GM12892 (cell line): ENCODE results near the gene CACNA2D3.

Experiments used
- DNase-seq: peaks from one replicate; pipeline ENCODE4 v3.0.0; 2011; ENCODE audit not compliant: insufficient read length
- FAIRE-seq: peaks from 2 replicates; lab custom pipeline; 2011; peaks lifted over from hg19 to GRCh38; lab: Jason Lieb, UNC
- POLR2A ChIP-seq: IDR thresholded peaks from 2 replicates; pipeline ENCODE4 v1.6.1; 2011; ENCODE audit warnings: low read depth, low read length, control low read depth
- POLR2AphosphoS5 ChIP-seq: IDR thresholded peaks from 2 replicates; pipeline ENCODE4 v1.6.1; 2011; ENCODE audit warnings: low read depth, low read length, control low read depth
- TAF1 ChIP-seq: IDR thresholded peaks from 2 replicates; pipeline ENCODE4 v1.6.1; 2011; ENCODE audit warnings: low read depth, mild to moderate bottlenecking, control low read depth, low read length, borderline replicate concordance

The CACNA2D3 gene

DNA sequence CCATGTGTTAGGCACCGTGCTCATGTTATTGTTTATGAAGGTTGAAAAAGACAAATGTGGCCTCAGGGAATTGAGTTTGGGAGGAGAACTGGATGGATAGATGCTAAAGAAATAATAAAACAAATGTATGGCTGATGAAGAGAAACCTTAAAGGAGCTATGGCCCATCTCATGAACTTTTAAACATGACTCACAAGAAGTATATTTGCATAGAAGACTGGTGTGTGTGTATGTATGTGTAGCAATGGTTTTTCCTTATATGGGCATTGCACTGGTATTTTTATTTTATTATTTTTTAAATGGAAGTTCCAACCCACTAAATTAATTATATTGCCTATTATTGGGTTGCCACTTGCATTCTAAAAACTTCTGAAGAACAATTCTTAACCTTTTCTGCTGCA, 31.1 kb downstream of the CACNA2D3 start:
- TF ChIP-seq POLR2AphosphoS5 = no peak
- no peak for TF ChIP-seq TAF1
- TF ChIP-seq POLR2A = no peak
- DNase-seq (no peak), FAIRE-seq (no peak)

DNA sequence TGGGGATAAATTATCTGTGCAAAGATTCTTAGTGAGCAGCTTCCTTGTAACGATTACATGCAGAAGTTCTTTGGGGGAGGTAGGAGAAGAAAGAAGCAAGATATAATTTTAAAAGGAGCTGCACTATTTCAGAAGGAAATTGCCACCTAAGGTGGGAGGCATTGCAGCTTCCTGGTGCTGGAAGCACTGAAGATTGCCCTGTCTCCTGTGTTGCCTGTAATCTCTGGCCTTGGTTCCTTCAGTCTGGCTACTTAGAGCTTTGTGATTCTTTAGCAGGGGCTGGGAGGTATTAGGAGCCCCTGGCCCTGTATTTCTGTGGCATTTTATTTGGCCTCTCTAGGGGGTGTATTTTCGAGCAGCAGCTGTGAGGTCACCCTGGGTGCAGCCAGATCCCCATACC, 35.5 kb downstream of the CACNA2D3 start:
- DNase-seq (no peak), FAIRE-seq (no peak)
- TF ChIP-seq POLR2AphosphoS5 (no peak), TAF1 (no peak), POLR2A (no peak)

DNA sequence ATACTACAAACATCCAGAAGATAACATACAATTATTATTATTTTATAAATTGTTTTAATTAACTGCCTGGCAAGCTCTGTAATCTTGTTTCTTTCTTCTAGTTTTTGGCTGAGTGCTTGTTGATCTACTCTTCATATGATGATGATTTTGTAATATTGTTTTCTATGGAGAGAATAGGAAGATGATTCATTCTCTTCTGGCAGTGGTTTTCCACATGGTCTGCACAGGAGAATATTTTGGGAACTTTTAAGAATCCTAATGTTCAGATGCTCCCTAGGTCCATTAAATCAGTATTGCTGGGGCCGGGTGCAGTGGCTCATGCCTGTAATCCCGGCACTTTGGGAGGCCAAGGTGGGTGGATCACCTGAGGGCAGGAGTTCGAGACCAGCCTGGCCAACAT, 37.6 kb downstream of the CACNA2D3 start:
- FAIRE-seq (no peak), DNase-seq (no peak)
- TF ChIP-seq POLR2AphosphoS5 (no peak), TAF1 (no peak), POLR2A (no peak)

DNA sequence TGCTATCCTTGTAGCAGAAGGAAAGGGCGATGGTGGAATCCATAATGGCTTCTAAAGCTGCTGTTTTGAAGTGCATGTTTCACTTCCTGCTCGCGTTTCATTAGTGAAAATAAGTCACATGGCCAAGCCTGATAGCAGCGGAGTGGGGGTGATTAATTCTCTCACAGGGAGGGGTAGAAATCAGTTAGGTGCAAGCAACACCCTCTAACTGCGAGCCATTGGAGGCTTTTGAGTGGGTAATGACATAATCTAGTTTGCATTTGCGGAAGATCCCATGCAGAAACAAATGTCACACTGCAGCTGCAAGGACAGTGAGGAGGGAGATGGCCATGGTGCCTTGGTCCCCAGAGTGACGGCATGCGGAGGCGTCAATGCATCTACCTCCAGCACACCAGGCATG, 41.1 kb downstream of the CACNA2D3 start:
- FAIRE-seq = no peak
- no peak for DNase-seq
- TF ChIP-seq POLR2AphosphoS5 = no peak
- TF ChIP-seq TAF1 = no peak
- TF ChIP-seq POLR2A = no peak

DNA sequence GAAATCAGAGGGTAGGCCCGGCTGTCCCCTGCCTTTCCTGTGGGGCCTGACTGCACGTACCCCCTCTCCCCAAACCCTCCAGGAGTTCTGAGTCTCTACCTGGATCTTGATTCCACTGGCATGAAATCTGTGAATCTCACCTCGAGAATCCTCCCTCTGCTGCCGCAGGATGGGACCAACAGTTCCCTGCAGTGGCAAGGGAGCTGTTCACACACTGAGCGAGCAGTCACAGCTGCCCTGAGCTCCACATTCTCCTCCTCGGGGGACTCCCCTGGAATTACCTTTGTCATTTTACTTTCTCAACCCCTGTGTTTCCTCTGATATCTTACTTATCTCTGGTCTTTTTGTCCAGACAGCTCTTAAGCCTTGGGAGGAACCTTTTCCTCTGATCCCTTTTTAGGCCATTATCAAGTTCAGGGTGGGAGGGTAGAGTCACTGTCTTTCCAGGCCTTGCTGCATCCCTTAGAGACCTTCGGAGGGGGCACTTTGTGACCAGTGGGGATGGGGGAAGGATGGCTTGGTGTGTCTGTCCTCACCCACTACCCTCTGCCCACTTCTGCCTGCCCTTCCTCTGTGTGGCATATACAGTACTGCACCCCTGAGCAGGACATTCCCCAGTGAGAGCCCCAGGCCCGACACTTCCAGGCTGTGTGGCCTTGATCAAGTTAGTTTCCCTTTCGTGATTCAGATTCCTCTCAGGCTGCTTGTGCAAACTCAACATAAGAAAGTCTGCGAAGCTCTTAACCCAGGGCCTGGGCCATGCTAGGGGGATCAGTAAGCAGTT, 42.0 kb downstream of the CACNA2D3 start:
- no peak for FAIRE-seq
- TF ChIP-seq POLR2A (no peak), TAF1 (no peak), POLR2AphosphoS5 (no peak)
- DNase-seq = no peak

DNA sequence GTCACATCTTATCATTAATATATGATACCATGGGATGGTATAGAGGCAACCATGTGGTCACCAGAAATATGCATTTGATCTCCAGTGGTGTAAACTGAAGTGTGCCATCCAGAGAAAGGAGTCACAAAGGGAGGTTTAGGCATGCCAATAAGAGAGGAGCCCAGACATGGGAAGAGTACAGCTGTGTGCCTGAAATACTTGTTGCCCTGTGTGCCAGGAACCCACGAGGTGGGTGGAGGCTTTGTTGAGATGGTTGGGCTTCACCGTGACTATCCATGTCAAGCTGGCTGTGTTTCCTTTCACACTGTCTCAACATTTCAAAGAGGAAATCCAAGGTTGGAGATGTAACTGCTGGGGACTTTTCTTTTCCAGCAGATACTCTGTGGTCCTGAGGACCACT, 43.5 kb downstream of the CACNA2D3 start:
- TF ChIP-seq POLR2A (no peak), POLR2AphosphoS5 (no peak), TAF1 (no peak)
- no peak for DNase-seq
- FAIRE-seq = no peak

DNA sequence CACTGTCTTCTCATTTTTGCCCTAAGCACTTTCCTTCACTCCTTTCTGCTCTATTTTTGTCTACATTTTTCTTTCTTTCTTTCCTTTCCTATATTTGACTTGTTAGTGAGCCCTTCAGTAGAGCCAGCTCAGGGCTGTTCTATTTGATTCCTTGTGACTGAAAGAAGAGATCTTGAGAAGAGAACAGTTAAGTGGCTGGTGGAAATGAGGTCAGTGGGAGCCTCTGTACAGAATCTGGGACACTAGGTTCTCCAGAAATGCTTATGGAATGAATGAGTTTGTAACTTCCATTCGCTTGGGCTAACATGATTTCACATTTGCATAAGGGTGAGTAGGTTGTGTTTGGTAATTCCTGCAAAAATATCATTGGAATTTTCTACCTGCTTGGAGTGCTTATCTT, 45.6 kb downstream of the CACNA2D3 start:
- TF ChIP-seq TAF1 = no peak
- no peak for TF ChIP-seq POLR2A
- TF ChIP-seq POLR2AphosphoS5 = no peak
- FAIRE-seq (no peak), DNase-seq (no peak)

DNA sequence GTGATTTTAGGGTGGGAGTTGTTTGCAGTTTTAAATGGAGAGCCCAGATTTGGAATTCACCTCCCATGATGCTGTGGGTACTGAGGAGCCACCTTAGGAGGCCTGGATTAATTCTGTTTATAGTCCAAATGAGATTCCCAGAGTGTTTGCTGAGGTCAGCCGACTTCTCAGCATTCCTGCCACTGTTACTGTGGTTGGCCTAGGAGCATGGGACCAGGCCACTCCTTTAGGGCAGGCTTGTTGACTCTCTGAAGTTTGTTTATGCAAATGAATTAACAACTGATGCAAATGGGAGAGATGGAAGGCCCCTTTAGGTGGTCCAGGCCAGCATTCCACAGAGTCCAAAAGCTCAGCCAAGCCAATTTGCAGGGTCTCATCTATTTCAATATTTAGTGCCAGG, 46.1 kb downstream of the CACNA2D3 start:
- no peak for DNase-seq
- FAIRE-seq = no peak
- TF ChIP-seq TAF1 (no peak), POLR2AphosphoS5 (no peak), POLR2A (no peak)

DNA sequence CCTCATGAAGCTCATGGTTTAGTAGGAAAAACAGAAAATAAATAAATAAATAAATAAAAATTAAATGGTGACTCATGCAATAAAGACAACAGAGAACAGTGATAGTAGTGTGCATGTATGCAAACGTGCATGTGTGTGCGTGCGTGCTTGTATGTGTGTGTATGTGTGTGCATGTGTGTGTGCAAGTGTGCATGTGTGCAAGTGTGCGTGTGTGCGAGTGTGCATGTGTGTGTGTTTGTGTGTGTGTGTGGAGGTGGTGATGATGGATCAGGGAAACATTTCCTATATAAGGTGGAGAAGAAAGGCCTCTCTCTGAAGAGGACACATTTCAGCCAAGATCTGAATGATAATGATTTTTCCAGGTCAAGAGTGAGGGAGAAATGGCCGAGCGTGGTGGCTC, 47.2 kb downstream of the CACNA2D3 start:
- DNase-seq (no peak), FAIRE-seq (no peak)
- TF ChIP-seq TAF1 = no peak
- TF ChIP-seq POLR2AphosphoS5 = no peak
- TF ChIP-seq POLR2A = no peak

DNA sequence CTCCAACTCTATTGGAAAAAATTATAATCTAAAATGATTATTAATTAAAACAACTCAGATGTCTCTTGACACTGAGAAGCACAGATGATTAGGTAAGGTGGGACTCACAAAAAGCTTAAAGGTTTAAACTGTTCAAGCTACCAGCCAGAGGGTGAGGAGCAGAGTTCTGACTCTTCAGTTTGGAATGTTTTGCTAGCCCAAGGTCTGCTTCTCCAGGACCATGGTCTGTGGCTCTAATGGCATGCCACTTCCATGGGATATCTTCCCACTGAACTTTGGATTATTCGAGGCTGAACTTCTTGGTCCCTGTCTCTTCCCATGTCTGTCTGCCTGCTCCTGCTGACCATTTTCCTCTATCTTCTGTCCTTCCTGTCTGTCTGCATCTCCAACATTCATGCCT, 49.2 kb downstream of the CACNA2D3 start:
- no peak for DNase-seq
- TF ChIP-seq POLR2A (no peak), TAF1 (no peak), POLR2AphosphoS5 (no peak)
- no peak for FAIRE-seq

DNA sequence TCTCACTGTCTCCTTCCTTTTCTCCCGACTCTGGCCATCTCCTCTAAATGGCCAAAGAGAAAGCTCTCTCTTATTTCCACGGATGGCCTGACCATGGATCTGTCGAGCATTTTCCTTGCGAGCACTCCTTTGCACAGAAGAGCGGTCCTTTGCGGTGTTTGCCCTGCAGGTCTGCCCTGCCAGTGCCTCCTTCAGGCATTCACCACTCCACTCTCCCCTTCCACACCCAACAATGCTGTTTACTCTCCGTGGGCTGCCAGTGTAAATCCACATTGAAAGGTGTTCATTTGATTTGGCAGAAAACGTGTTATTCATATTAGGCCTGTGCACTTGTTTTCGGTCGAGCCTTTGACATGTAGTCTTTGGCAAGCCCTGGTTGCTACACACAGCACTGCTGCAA, 49.6 kb downstream of the CACNA2D3 start:
- TF ChIP-seq TAF1 (no peak), POLR2A (no peak), POLR2AphosphoS5 (no peak)
- no peak for FAIRE-seq

DNA sequence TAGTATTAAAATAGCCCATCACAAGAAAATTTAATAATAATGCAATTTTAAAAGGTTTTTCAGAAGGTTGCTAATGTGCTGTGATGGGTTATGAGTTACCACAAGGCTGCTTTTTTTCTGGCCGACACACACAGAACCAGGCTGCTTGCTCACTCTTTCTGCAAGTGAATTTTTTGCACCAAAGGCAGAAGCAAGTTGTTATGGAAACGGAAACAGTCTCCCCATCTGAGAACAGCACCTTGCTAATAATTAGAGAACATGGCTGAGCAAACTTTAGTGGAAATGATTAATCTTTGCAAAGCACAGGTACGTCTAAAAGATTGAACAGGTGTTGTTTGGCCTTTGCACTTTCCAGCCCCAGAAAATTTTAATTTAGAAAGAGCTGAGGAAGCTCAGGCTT, 51.0 kb downstream of the CACNA2D3 start:
- no peak for DNase-seq

More for the DNA sequence above, 49.6 kb downstream of the CACNA2D3 start:
- no peak for DNase-seq

DNA sequence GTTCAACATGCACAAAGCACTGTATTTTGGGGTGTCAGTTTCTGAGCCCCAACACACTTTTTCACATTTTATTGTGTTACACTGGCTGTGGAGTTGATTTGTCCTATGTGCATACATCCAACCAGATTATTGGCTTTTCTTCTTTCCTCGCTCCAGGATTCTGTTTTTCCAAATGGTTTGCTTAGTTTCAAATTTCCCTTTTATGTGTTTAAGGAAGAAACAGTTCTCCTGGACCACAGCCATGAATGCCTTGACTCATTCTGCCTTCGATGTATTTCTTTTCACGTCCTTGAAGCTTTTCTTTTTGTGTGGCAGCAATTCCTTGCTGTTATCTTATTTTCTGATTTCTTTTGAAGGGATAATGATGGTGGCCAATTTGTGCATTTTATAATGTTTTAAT, 53.8 kb downstream of the CACNA2D3 start:
- TF ChIP-seq POLR2AphosphoS5 = no peak
- no peak for TF ChIP-seq TAF1
- TF ChIP-seq POLR2A = no peak
- FAIRE-seq = no peak
- DNase-seq = no peak

More for the DNA sequence above, 51.0 kb downstream of the CACNA2D3 start:
- no peak for TF ChIP-seq POLR2A
- no peak for TF ChIP-seq TAF1
- TF ChIP-seq POLR2AphosphoS5 = no peak
- FAIRE-seq = no peak
